WTC11 (cell line): Measurements from ENCODE around the gene TRMT2A. TPM values are rescaled to one million over a fixed set of nuclear protein-coding genes. Genes with fewer than 3 reads are reported as not detected.

Experiments
- ATAC-seq: fragments of 200-7000 bp; cut with Tn5 transposase; 2 replicates; pipeline ENCODE4 v1.10.0; 2021; ENCODE audit warnings: mild to moderate bottlenecking, moderate library complexity
- CTCF ChIA-PET: fragments of 300-600 bp; sonication (Branson Sonifier 250); formaldehyde crosslinking; loops from one replicate; lab custom pipeline; 2021; ENCODE audit warnings: antibody characterized with exemption; lab: Charles Lee
- POLR2A ChIA-PET: fragments of 350-600 bp; sonication (Branson Sonifier 250); formaldehyde crosslinking; loops from one replicate; lab custom pipeline; 2021; ENCODE audit warnings: antibody characterized with exemption; lab: Charles Lee
- DNase-seq: peaks from one replicate; pipeline ENCODE4 v3.0.0; 2021; ENCODE audit warnings: low spot score
- H3K27ac Mint-ChIP-seq: 2 replicates; pipeline ENCODE4 v1.8.0; 2021; ENCODE audit warnings: mixed read lengths
- H3K27me3 Mint-ChIP-seq: 2 replicates; pipeline ENCODE4 v1.8.0; 2021; ENCODE audit warnings: low read depth, mild to moderate bottlenecking, moderate library complexity, mixed read lengths
- H3K36me3 Mint-ChIP-seq: 2 replicates; pipeline ENCODE4 v1.8.0; 2021; ENCODE audit warnings: mixed read lengths
- H3K4me1 Mint-ChIP-seq: 2 replicates; pipeline ENCODE4 v1.8.0; 2022; ENCODE audit warnings: mixed read lengths
- H3K4me3 Mint-ChIP-seq: 2 replicates; pipeline ENCODE4 v1.8.0; 2021; ENCODE audit warnings: mild to moderate bottlenecking, moderate library complexity, mixed read lengths
- H3K9me3 Mint-ChIP-seq: 2 replicates; pipeline ENCODE4 v1.8.0; 2021; ENCODE audit warnings: mixed read lengths
- ESRRA ChIP-seq: sonication (generic); formaldehyde crosslinking; IDR thresholded peaks from 2 replicates; pipeline ENCODE4 v1.8.1; 2022; ENCODE audit warnings: mild to moderate bottlenecking, missing genetic modification reagents, borderline replicate concordance
- ETV6 ChIP-seq: sonication (generic); formaldehyde crosslinking; IDR thresholded peaks from 2 replicates; pipeline ENCODE4 v1.8.1; 2022; ENCODE audit warnings: mild to moderate bottlenecking, missing genetic modification reagents
- FOXP1 ChIP-seq: sonication (generic); formaldehyde crosslinking; IDR thresholded peaks from 2 replicates; pipeline ENCODE4 v1.8.0; 2022; ENCODE audit warnings: missing genetic modification reagents, mild to moderate bottlenecking, moderate library complexity, borderline replicate concordance
- HMGA2 ChIP-seq: fragments of 250-450 bp; sonication (Bioruptor Pico); IDR thresholded peaks from 2 replicates; pipeline ENCODE4 v1.4.0; 2021; ENCODE audit warnings: mild to moderate bottlenecking, moderate library complexity
- IRF2 ChIP-seq: sonication (generic); formaldehyde crosslinking; IDR thresholded peaks from 2 replicates; pipeline ENCODE4 v1.8.0; 2022; ENCODE audit warnings: low read depth, missing genetic modification reagents, borderline replicate concordance
- JUN ChIP-seq: sonication (generic); formaldehyde crosslinking; IDR thresholded peaks from 2 replicates; pipeline ENCODE4 v1.8.0; 2023; ENCODE audit warnings: mild to moderate bottlenecking, missing genetic modification reagents
- NFATC4 ChIP-seq: fragments of 250-450 bp; sonication (Bioruptor Pico); IDR thresholded peaks from 2 replicates; pipeline ENCODE4 v1.9.0; 2021; ENCODE audit warnings: mild to moderate bottlenecking
- RELA ChIP-seq: sonication (generic); formaldehyde crosslinking; IDR thresholded peaks from 2 replicates; pipeline ENCODE4 v1.8.1; 2022; ENCODE audit warnings: missing genetic modification reagents, mild to moderate bottlenecking, borderline replicate concordance
- SMAD3 ChIP-seq: sonication (generic); formaldehyde crosslinking; IDR thresholded peaks from 2 replicates; pipeline ENCODE4 v1.8.0; 2022; ENCODE audit warnings: missing genetic modification reagents, mild to moderate bottlenecking, borderline replicate concordance
- SP1 ChIP-seq: sonication (generic); formaldehyde crosslinking; conservative IDR thresholded peaks from 2 replicates; pipeline ENCODE4 v1.8.1; 2022; ENCODE audit warnings: missing genetic modification reagents
- ZBTB21 ChIP-seq: sonication (generic); formaldehyde crosslinking; IDR thresholded peaks from 2 replicates; pipeline ENCODE4 v1.8.1; 2023; ENCODE audit warnings: mild to moderate bottlenecking, missing genetic modification reagents, borderline replicate concordance
- ZNF263 ChIP-seq: sonication (generic); formaldehyde crosslinking; IDR thresholded peaks from 2 replicates; pipeline ENCODE4 v1.8.1; 2022; ENCODE audit warnings: low read depth, mild to moderate bottlenecking, moderate library complexity, missing genetic modification reagents
- ZNF416 ChIP-seq: fragments of 250-450 bp; sonication (Bioruptor Pico); IDR thresholded peaks from 2 replicates; pipeline ENCODE4 v1.9.0; 2021; ENCODE audit warnings: mild to moderate bottlenecking, inconsistent platforms
- total RNA-seq: library from RNA; stranded (reverse); gene quantifications from 3 replicates; pipeline ENCODE4 v1.2.3, GENCODE V29; 2021
- TF ChIP-seq, protein P1 (sequence below): fragments of 250-450 bp; sonication (Bioruptor Pico); conservative IDR thresholded peaks from 2 replicates; pipeline ENCODE4 v1.9.0; 2021; ENCODE audit warnings: mild to moderate bottlenecking
- TF ChIP-seq, protein P2 (sequence below): sonication (generic); formaldehyde crosslinking; IDR thresholded peaks from 2 replicates; pipeline ENCODE4 v1.8.0; 2022; ENCODE audit warnings: mild to moderate bottlenecking, missing genetic modification reagents
- TF ChIP-seq, protein P3 (sequence below): sonication (generic); formaldehyde crosslinking; IDR thresholded peaks from 2 replicates; pipeline ENCODE4 v1.8.1; 2023; ENCODE audit warnings: mild to moderate bottlenecking, moderate library complexity, missing genetic modification reagents
- TF ChIP-seq, protein P4 (sequence below): sonication (generic); formaldehyde crosslinking; conservative IDR thresholded peaks from 2 replicates; pipeline ENCODE4 v1.8.1; 2022; ENCODE audit warnings: mild to moderate bottlenecking, missing genetic modification reagents
- TF ChIP-seq, protein P5 (sequence below): sonication (generic); formaldehyde crosslinking; IDR thresholded peaks from 2 replicates; pipeline ENCODE4 v1.8.0; 2023; ENCODE audit warnings: missing genetic modification reagents

The TRMT2A gene
- total RNA-seq, 1 experiment from 2014 or later: 68.6 TPM

DNA sequence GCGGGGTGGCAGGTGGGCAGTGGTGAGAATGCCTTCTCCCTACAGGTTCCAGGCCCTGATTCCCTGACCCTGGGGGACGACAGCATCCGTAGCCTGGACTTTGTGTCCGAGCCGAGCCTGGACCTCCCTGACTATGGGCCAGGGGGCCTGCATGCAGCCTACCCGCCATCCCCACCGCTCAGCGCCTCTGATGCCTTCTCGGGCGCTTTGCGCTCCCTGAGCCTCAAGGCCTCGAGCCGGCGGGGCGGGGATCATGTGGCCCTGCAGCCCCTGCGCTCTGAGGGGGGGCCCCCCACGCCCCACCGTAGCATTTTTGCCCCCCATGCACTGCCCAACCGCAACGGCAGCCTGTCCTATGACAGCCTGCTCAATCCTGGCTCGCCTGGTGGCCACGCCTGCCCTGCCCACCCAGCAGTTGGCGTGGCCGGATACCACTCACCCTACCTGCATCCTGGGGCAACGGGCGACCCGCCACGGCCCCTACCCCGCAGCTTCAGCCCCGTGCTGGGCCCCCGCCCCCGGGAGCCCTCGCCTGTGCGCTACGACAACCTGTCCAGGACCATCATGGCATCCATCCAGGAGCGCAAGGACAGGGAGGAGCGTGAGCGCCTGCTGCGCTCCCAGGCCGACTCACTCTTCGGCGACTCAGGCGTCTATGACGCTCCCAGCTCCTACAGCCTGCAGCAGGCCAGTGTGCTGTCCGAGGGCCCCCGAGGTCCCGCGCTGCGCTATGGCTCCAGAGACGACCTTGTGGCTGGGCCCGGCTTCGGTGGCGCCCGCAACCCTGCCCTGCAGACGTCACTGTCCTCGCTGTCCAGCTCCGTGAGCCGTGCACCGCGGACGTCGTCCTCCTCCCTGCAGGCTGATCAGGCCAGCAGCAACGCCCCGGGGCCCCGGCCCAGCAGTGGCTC lies 25.9 kb upstream of the TRMT2A start:
- POLR2A ChIA-PET: no interaction called here
- ATAC-seq (no peak), DNase-seq (no peak)
- H3K4me3 Mint-ChIP-seq: no peak overlapping the region
- CTCF ChIA-PET: no interaction called here
- H3K36me3 Mint-ChIP-seq: no peaks in the 10 kb centered on the region
- TF ChIP-seq HMGA2 (no peak), SMAD3 (CRISPR knock-in tag) (no peak), RELA (CRISPR knock-in tag) (no peak), ZNF263 (CRISPR knock-in tag) (no peak)
- TF ChIP-seq, protein P1, sequence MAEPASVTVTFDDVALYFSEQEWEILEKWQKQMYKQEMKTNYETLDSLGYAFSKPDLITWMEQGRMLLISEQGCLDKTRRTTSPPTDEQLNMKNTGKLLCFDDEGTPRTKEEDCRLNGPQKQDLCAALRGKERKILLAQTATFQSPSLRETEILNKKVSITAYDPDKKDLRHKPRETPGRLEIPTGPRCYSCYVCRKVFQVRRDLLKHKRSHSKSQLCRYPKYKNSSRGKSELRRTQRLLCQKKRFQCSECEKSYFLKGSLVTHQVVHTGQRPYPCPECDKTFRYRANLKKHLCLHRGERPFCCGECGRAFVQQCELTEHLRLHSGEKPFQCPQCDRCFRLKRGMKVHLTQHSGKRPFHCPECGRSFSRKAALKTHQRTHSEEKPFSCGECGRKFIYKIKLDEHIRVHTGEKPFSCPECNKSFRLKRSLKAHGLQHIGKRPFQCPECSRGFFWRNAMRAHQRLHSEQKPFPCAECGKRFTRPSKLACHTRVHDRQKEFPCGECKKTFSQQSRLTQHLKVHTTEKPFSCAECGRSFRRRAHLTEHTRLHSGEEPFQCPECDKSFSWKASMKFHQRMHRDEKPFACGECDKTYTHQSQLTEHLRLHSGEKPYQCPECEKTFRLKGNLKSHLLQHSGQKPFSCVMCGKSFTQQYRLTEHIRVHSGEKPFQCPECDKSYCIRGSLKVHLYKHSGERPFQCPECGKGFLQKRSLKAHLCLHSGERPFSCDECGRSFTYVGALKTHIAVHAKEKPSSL: no peak
- H3K4me1 Mint-ChIP-seq: no peaks in the 10 kb centered on the region
- no peaks in the 10 kb centered on the region for H3K27me3 Mint-ChIP-seq
- H3K9me3 Mint-ChIP-seq: no peaks in the 10 kb centered on the region
- no peak overlapping the region for H3K27ac Mint-ChIP-seq

DNA sequence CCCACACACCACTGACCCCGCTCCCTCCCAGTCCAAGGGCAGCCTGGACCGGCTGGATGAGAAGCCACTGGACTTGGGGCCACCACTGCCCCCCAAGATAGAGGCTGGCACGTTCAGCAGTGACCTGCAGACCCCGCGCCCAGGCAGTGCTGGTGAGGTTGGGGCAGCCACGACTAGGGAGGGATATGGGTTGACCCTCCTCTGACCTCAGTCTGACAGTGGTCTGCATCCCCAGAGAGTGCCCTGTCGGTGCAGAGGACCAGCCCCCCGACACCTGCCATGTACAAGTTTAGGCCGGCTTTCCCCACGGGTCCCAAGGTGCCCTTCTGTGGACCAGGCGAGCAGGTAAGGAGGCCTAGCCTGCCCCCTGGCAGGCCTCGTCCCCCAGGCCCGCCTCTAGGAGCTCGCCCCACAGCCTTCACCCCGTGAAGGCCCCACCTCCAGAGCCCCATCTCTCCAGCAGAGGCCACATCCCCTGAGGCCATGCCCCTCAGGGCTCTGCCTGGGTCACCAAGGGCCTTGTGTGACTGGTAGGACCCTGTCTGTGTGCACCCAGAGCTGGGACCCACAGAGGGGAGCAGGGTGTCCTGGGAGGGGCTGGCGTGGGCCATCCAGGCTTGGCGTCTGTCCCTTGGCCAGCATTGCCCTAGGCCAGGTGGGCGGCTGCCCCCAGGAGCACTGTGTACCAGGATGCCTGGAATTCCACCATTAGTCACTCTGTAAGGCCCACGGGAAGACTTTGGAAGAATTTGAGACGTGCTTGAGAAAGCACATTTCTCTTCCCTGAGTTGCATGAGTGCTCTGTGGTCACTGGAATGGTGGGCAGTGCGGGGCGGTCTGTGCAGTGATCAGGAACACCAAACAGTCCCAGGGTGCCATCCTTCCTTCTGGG lies 24.4 kb upstream of the TRMT2A start:
- TF ChIP-seq SP1 (no peak), ZBTB21 (no peak), JUN (CRISPR knock-in tag) (no peak), FOXP1 (CRISPR knock-in tag) (no peak)
- TF ChIP-seq, protein P2, sequence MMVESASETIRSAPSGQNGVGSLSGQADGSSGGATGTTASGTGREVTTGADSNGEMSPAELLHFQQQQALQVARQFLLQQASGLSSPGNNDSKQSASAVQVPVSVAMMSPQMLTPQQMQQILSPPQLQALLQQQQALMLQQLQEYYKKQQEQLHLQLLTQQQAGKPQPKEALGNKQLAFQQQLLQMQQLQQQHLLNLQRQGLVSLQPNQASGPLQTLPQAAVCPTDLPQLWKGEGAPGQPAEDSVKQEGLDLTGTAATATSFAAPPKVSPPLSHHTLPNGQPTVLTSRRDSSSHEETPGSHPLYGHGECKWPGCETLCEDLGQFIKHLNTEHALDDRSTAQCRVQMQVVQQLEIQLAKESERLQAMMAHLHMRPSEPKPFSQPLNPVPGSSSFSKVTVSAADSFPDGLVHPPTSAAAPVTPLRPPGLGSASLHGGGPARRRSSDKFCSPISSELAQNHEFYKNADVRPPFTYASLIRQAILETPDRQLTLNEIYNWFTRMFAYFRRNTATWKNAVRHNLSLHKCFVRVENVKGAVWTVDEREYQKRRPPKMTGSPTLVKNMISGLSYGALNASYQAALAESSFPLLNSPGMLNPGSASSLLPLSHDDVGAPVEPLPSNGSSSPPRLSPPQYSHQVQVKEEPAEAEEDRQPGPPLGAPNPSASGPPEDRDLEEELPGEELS: no peak
- TF ChIP-seq, protein P3, sequence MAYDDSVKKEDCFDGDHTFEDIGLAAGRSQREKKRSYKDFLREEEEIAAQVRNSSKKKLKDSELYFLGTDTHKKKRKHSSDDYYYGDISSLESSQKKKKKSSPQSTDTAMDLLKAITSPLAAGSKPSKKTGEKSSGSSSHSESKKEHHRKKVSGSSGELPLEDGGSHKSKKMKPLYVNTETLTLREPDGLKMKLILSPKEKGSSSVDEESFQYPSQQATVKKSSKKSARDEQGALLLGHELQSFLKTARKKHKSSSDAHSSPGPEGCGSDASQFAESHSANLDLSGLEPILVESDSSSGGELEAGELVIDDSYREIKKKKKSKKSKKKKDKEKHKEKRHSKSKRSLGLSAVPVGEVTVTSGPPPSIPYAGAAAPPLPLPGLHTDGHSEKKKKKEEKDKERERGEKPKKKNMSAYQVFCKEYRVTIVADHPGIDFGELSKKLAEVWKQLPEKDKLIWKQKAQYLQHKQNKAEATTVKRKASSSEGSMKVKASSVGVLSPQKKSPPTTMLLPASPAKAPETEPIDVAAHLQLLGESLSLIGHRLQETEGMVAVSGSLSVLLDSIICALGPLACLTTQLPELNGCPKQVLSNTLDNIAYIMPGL (CRISPR knock-in tag): no peak
- H3K4me1 Mint-ChIP-seq: no peaks in the 10 kb centered on the region
- no peaks in the 10 kb centered on the region for H3K9me3 Mint-ChIP-seq

DNA sequence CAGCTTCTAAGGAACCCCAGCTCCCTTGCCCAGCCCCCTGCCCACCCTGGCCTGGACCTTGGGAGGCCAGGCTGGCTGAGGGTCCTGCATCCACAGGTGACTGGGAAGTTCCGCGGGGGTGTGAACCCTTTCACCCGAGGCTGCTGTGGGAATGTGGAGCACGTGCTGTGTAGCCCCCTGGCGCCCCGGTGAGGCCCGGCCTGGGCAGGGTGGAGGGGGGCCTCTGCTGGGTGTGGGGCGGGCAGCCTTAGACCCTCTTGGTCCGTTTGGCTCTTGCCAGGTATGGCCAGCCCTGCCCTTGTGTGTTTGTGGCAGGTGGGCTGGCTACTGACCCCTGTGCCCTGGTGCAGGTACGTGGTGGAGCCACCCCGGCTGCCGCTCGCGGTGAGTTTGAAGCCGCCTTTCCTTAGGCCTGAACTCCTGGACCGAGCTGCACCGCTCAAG lies 23.5 kb upstream of the TRMT2A start:
- ChIA-PET CTCF (no interaction called here), POLR2A (no interaction called here)
- DNase-seq: no peak
- H3K36me3 Mint-ChIP-seq: no peaks in the 10 kb centered on the region
- no peaks in the 10 kb centered on the region for H3K9me3 Mint-ChIP-seq
- no peak overlapping the region for H3K27ac Mint-ChIP-seq
- TF ChIP-seq, protein P4, sequence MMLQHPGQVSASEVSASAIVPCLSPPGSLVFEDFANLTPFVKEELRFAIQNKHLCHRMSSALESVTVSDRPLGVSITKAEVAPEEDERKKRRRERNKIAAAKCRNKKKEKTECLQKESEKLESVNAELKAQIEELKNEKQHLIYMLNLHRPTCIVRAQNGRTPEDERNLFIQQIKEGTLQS (CRISPR knock-in tag): no peak
- TF ChIP-seq ETV6 (CRISPR knock-in tag) (no peak), ESRRA (CRISPR knock-in tag) (no peak), NFATC4 (CRISPR knock-in tag) (no peak), ZNF416 (no peak), IRF2 (no peak)
- TF ChIP-seq, protein P5, sequence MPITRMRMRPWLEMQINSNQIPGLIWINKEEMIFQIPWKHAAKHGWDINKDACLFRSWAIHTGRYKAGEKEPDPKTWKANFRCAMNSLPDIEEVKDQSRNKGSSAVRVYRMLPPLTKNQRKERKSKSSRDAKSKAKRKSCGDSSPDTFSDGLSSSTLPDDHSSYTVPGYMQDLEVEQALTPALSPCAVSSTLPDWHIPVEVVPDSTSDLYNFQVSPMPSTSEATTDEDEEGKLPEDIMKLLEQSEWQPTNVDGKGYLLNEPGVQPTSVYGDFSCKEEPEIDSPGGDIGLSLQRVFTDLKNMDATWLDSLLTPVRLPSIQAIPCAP (CRISPR knock-in tag): no peak
- TF ChIP-seq, protein P3 (CRISPR knock-in tag): no peak
- no peak for ATAC-seq
- H3K27me3 Mint-ChIP-seq: no peaks in the 10 kb centered on the region
- no peaks in the 10 kb centered on the region for H3K4me1 Mint-ChIP-seq
- no peak overlapping the region for H3K4me3 Mint-ChIP-seq

More for the DNA sequence above, 24.4 kb upstream of the TRMT2A start:
- DNase-seq: no peak
- CTCF ChIA-PET: no interaction called here
- H3K27me3 Mint-ChIP-seq: no peaks in the 10 kb centered on the region
- no peak overlapping the region for H3K4me3 Mint-ChIP-seq
- no peak overlapping the region for H3K27ac Mint-ChIP-seq
- POLR2A ChIA-PET: no interaction called here
- no peak for ATAC-seq
- no peaks in the 10 kb centered on the region for H3K36me3 Mint-ChIP-seq
